Measurements from ENCODE around the gene ATP8A2.

DNA sequence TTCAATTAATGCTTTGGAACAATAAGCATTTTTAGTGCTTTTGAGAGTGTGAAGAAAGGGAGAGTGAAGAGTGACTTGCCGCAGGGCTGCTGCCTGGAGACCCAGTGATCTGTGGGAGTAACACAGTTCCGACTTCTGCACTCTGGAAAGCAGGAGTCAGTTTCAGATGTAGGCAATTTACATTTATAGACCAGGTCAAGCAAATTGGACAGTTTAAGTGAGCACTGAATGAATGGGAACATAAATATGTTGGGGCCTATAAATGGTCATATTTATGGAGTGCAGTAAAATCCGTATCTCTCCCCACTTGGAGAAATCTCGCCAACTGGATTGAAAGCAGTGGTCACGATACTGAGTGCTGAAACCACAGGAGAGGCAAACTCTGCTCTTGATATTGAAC is 689.5 kb downstream of the ATP8A2 start:
- TF ChIP-seq POLR2A (IDR thresholded peaks at IDR 0.05) (no peak), POLR2AphosphoS5 (IDR thresholded peaks at IDR 0.05) (no peak), EP300 (IDR thresholded peaks at IDR 0.05; ENCODE audit: low read depth) (no peak)
- TF ChIP-seq, protein P1, sequence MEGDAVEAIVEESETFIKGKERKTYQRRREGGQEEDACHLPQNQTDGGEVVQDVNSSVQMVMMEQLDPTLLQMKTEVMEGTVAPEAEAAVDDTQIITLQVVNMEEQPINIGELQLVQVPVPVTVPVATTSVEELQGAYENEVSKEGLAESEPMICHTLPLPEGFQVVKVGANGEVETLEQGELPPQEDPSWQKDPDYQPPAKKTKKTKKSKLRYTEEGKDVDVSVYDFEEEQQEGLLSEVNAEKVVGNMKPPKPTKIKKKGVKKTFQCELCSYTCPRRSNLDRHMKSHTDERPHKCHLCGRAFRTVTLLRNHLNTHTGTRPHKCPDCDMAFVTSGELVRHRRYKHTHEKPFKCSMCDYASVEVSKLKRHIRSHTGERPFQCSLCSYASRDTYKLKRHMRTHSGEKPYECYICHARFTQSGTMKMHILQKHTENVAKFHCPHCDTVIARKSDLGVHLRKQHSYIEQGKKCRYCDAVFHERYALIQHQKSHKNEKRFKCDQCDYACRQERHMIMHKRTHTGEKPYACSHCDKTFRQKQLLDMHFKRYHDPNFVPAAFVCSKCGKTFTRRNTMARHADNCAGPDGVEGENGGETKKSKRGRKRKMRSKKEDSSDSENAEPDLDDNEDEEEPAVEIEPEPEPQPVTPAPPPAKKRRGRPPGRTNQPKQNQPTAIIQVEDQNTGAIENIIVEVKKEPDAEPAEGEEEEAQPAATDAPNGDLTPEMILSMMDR (IDR thresholded peaks at IDR 0.05): no peak

Data from transverse colon (tissue), 4 donors.